Measurements from ENCODE around the gene PLXNB2.

The PLXNB2 gene, protein sequence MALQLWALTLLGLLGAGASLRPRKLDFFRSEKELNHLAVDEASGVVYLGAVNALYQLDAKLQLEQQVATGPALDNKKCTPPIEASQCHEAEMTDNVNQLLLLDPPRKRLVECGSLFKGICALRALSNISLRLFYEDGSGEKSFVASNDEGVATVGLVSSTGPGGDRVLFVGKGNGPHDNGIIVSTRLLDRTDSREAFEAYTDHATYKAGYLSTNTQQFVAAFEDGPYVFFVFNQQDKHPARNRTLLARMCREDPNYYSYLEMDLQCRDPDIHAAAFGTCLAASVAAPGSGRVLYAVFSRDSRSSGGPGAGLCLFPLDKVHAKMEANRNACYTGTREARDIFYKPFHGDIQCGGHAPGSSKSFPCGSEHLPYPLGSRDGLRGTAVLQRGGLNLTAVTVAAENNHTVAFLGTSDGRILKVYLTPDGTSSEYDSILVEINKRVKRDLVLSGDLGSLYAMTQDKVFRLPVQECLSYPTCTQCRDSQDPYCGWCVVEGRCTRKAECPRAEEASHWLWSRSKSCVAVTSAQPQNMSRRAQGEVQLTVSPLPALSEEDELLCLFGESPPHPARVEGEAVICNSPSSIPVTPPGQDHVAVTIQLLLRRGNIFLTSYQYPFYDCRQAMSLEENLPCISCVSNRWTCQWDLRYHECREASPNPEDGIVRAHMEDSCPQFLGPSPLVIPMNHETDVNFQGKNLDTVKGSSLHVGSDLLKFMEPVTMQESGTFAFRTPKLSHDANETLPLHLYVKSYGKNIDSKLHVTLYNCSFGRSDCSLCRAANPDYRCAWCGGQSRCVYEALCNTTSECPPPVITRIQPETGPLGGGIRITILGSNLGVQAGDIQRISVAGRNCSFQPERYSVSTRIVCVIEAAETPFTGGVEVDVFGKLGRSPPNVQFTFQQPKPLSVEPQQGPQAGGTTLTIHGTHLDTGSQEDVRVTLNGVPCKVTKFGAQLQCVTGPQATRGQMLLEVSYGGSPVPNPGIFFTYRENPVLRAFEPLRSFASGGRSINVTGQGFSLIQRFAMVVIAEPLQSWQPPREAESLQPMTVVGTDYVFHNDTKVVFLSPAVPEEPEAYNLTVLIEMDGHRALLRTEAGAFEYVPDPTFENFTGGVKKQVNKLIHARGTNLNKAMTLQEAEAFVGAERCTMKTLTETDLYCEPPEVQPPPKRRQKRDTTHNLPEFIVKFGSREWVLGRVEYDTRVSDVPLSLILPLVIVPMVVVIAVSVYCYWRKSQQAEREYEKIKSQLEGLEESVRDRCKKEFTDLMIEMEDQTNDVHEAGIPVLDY (N-terminal part only)

DNA sequence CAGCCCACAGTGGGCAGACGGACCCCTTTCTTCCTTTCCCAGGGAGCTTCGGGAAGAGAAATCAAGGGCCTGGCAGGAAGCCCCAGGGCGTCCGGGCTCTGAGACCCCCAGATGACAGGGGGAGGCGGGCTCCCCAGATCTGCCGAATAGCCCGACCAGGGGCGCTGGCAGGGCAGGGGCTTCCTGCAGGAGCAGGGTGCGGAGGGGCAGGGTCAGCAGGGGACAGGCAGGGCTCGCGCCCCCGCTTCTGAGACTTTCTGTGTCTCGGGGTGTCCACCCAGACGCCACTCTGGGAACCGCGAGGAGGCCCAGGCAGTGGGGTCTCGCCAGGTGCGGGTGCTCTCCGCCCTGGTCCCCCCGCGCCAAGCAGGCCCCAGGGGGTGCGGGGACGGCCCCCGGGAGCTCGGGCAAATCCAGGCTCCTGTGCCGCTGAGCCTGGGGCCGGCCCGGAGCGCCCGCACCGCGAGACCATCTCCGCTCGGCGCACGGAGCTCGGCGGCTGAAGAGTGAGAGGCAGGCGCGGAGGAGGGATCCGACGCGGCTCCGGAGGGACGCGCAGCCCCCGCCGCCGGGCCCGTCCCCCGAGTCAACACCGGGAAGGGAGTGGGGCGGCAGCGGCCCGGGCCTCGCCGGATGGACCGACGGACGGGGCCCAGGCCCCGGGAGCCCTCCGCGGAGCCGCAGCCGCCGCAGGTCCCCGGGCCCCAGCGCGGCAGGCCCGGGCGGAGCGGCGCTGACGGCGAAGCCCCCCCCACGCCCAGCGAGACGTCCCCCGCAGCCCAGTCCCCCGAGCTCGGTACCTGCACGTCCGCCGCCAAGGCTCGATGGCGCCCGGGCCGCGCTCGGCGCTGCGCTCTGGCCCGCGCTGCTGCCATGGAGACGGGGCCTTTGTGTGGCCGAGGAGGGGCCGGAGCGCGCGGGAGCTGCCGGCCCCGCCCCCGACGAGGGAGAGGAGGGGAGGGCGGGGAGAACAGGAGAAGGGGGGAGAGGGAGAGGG lies at the start of gene PLXNB2:
Gene PLXNB2 (minus strand): TSS at position 894 of the 997 bp plus-strand sequence. CDS start 17,062 bp downstream, outside the sequence.
- DNase-seq (ENCODE audit: low read depth): no peak
- TF ChIP-seq, protein P1, sequence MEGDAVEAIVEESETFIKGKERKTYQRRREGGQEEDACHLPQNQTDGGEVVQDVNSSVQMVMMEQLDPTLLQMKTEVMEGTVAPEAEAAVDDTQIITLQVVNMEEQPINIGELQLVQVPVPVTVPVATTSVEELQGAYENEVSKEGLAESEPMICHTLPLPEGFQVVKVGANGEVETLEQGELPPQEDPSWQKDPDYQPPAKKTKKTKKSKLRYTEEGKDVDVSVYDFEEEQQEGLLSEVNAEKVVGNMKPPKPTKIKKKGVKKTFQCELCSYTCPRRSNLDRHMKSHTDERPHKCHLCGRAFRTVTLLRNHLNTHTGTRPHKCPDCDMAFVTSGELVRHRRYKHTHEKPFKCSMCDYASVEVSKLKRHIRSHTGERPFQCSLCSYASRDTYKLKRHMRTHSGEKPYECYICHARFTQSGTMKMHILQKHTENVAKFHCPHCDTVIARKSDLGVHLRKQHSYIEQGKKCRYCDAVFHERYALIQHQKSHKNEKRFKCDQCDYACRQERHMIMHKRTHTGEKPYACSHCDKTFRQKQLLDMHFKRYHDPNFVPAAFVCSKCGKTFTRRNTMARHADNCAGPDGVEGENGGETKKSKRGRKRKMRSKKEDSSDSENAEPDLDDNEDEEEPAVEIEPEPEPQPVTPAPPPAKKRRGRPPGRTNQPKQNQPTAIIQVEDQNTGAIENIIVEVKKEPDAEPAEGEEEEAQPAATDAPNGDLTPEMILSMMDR (conservative IDR thresholded peaks at IDR 0.05; ENCODE audit: low read depth, low read length): no peak
- peak within 1 kb of the TSS; percentile 84 for H3K4me3 ChIP-seq (ENCODE audit: low read length)

GRCh38 chr22:50357222-50357621 lies 49.8 kb upstream of the PLXNB2 start:
- TF ChIP-seq, protein P1 (conservative IDR thresholded peaks at IDR 0.05; ENCODE audit: low read depth, low read length): no peak
- no peak for DNase-seq (ENCODE audit: low read depth)
- no peak overlapping the region for H3K4me3 ChIP-seq (ENCODE audit: low read length)

- H3K4me3 ChIP-seq (ENCODE audit: low read length): no peak overlapping the region
- no peak for DNase-seq (ENCODE audit: low read depth)
- TF ChIP-seq, protein P1 (conservative IDR thresholded peaks at IDR 0.05; ENCODE audit: low read depth, low read length): no peak
Measured at GRCh38 chr22:50356186-50356585, 48.7 kb upstream of the PLXNB2 start.

DNA sequence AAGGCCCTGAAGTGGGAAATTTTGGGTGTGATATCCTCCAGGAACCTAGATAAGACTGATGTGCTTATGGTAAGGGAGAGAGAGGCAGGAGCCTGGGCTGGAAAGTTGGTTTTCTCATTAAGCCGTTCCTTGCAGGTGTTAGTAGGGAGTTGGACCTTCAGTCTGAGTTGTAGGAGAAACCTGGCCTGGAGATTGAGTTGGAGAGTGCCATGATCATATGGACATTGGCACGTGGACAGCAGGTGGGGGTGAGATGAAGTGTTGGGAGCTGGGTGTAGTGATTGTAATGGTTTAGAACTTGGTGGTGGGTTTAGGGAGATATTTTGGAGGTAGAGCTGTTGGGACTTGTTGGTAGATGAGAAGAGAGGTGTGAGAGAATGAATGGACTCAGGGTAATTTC lies 40.6 kb upstream of the PLXNB2 start:
- no peak overlapping the region for H3K4me3 ChIP-seq (ENCODE audit: low read length)
- no peak for DNase-seq (ENCODE audit: low read depth)
- TF ChIP-seq, protein P1 (conservative IDR thresholded peaks at IDR 0.05; ENCODE audit: low read depth, low read length): no peak

DNA sequence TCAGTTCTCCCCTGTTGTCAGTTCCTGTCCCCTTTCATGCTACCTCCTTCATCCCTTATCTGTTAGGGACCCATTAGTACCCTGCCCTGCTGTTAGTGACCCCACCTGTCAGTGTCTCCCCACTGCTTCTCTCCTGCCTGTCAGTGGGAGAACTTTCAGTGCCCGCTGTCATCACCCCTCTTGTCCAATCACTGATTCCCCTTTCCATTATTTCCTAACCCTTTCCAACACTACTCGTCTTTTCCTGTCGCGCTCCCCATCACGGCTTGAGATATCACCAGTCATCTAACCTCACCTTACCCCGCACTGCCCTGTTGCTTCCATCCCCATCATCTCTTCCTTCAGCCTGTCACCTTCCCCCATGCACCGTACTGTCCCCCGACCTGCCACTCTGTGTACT lies 39.7 kb upstream of the PLXNB2 start:
- H3K4me3 ChIP-seq (ENCODE audit: low read length): no peak overlapping the region
- no peak for DNase-seq (ENCODE audit: low read depth)
- TF ChIP-seq, protein P1 (conservative IDR thresholded peaks at IDR 0.05; ENCODE audit: low read depth, low read length): no peak

DNA sequence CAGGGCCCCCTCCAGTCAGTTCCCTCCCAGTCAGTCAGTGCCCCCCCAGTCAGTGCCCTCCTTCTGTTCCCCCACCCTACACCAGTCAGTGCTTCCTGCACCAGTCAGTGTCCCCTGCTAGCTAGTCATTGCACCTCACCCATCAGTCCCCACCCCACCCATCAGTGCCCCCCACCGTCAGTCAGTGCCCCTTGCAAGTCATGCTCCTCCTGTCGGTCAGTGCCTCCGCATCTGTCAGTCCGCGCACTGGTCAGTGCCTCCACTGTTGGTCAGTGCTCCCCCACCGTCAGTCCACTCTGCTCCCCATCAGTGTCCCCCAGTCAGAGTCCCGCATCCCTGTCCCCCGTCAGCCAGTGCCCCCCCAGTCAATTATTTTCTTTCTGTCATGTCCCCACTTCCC lies 39.0 kb upstream of the PLXNB2 start:
- TF ChIP-seq, protein P1 (conservative IDR thresholded peaks at IDR 0.05; ENCODE audit: low read depth, low read length): no peak
- DNase-seq (ENCODE audit: low read depth): no peak
- no peak overlapping the region for H3K4me3 ChIP-seq (ENCODE audit: low read length)
